Measurements from ENCODE around the gene TMEM238L. TPM values are rescaled to one million over a fixed set of nuclear protein-coding genes. Genes with fewer than 3 reads are reported as not detected.

Gene TMEM238L
- total and polyA plus RNA-seq, 2 donors (not counting 3 experiments of a cell fraction or from before 2014, with no cell fraction given) = not detected

GRCh38 chr17:10768750-10769251 lies 35.1 kb downstream of the TMEM238L start:
- intact Hi-C loops (cut with micrococcal nuclease) = no loop called here
- H3K9me3 ChIP-seq (replicated peaks; ENCODE audit: control insufficient read depth, insufficient read depth, low read length) = no peaks in the 10 kb centered on the region
- no peak overlapping the region for H3K4me2 ChIP-seq (ENCODE audit: insufficient read depth, low read length)
- dilution Hi-C loops (cut with MboI; ENCODE audit: extremely low pct_ligation_motif_present, low sequenced_read_pairs) = no loop called here
- H3K4me3 ChIP-seq (replicated peaks in 1 of 3; ENCODE audit: insufficient read depth in 1 of 3, low read depth in 1 of 3, low read length in 3 of 3) = no peak overlapping the region
- no peak for FAIRE-seq
- ChIA-PET CTCF (no interaction called here), POLR2A (no interaction called here)
- H3K9me1 ChIP-seq (replicated peaks; ENCODE audit: control insufficient read depth, extremely low read depth, insufficient read depth, low read length) = no peaks in the 10 kb centered on the region
- H4K20me1 ChIP-seq (replicated peaks; ENCODE audit: control insufficient read depth, extremely low read depth, insufficient read depth, low read length) = no peaks in the 10 kb centered on the region
- H3K4me1 ChIP-seq (ENCODE audit: control insufficient read depth, extremely low read depth, insufficient read depth, low read length) = no peaks in the 10 kb centered on the region
- no peak for DNase-seq (ENCODE audit: low read depth, low spot score)
- H3K79me2 ChIP-seq (ENCODE audit: control insufficient read depth, insufficient read depth, low read length) = no peaks in the 10 kb centered on the region
- BruUV-seq (replicated peaks) = no TSS peak
- H3K27me3 ChIP-seq (ENCODE audit: control insufficient read depth in 2 of 2, insufficient read depth in 2 of 2, low read length in 2 of 2) = no peaks in the 10 kb centered on the region
- no peak overlapping the region for H3K27ac ChIP-seq (ENCODE audit: insufficient read depth, low read depth, low read length)
- no peaks in the 10 kb centered on the region for H3K36me3 ChIP-seq (ENCODE audit: control insufficient read depth in 2 of 2, extremely low read depth in 1 of 2, insufficient read depth in 2 of 2, low read length in 2 of 2)
- no peak for TF ChIP-seq GATA2 (IDR thresholded peaks at IDR 0.05; ENCODE audit: insufficient read depth, insufficient read length, low read depth, low read length)
- H2AFZ ChIP-seq (ENCODE audit: low read depth, low read length) = no peak overlapping the region
- no peak overlapping the region for H3K9ac ChIP-seq (replicated peaks; ENCODE audit: extremely low read depth, insufficient read depth, low read length)

- H2AFZ ChIP-seq (ENCODE audit: low read depth, low read length) = no peak overlapping the region
- no peaks in the 10 kb centered on the region for H3K27me3 ChIP-seq (ENCODE audit: control insufficient read depth in 2 of 2, insufficient read depth in 2 of 2, low read length in 2 of 2)
- H3K9me3 ChIP-seq (replicated peaks; ENCODE audit: control insufficient read depth, insufficient read depth, low read length) = no peaks in the 10 kb centered on the region
- ChIA-PET CTCF (interaction anchor here (0.6 kb wide), 1 partner anchor 1953 kb away, joined by 3 read pairs; no protein-coding TSS in a partner anchor), POLR2A (no interaction called here)
- no TSS peak for BruUV-seq (replicated peaks)
- no peaks in the 10 kb centered on the region for H3K36me3 ChIP-seq (ENCODE audit: control insufficient read depth in 2 of 2, extremely low read depth in 1 of 2, insufficient read depth in 2 of 2, low read length in 2 of 2)
- TF ChIP-seq FOS (IDR thresholded peaks at IDR 0.05; ENCODE audit: borderline replicate concordance, insufficient read depth, low read length) (no peak), MAX (IDR thresholded peaks at IDR 0.05; ENCODE audit: insufficient read depth, insufficient read length) (no peak), POLR2A (IDR thresholded peaks at IDR 0.05; ENCODE audit: low read depth, low read length) (no peak), POLR2AphosphoS5 (IDR thresholded peaks at IDR 0.05; ENCODE audit: insufficient read depth, low read depth, low read length) (no peak), MYC (IDR thresholded peaks at IDR 0.05; ENCODE audit: low read depth, low read length) (no peak), EZH2 (IDR thresholded peaks at IDR 0.05; ENCODE audit: borderline replicate concordance, low read depth, low read length, severe bottlenecking) (no peak), CTCF (IDR thresholded peaks at IDR 0.05; ENCODE audit: extremely low read depth in 1 of 2, insufficient read depth in 1 of 2, low read depth in 1 of 2, low read length in 2 of 2) (no peak), GATA2 (IDR thresholded peaks at IDR 0.05; ENCODE audit: insufficient read depth, insufficient read length, low read depth, low read length) (no peak), JUN (IDR thresholded peaks at IDR 0.05; ENCODE audit: borderline replicate concordance, insufficient read depth, insufficient read length, low read depth) (no peak)
- no peak overlapping the region for H3K9ac ChIP-seq (replicated peaks; ENCODE audit: extremely low read depth, insufficient read depth, low read length)
- no peaks in the 10 kb centered on the region for H4K20me1 ChIP-seq (replicated peaks; ENCODE audit: control insufficient read depth, extremely low read depth, insufficient read depth, low read length)
- no peaks in the 10 kb centered on the region for H3K79me2 ChIP-seq (ENCODE audit: control insufficient read depth, insufficient read depth, low read length)
- DNase-seq (ENCODE audit: low read depth, low spot score) = no peak
- no peak for FAIRE-seq
- no peaks in the 10 kb centered on the region for H3K9me1 ChIP-seq (replicated peaks; ENCODE audit: control insufficient read depth, extremely low read depth, insufficient read depth, low read length)
- H3K27ac ChIP-seq (ENCODE audit: insufficient read depth, low read depth, low read length) = no peak overlapping the region
- H3K4me3 ChIP-seq (replicated peaks in 1 of 3; ENCODE audit: insufficient read depth in 1 of 3, low read depth in 1 of 3, low read length in 3 of 3) = no peak overlapping the region
- H3K4me1 ChIP-seq (ENCODE audit: control insufficient read depth, extremely low read depth, insufficient read depth, low read length) = no peaks in the 10 kb centered on the region
- dilution Hi-C loops (cut with MboI; ENCODE audit: extremely low pct_ligation_motif_present, low sequenced_read_pairs) = no loop called here
- intact Hi-C loops (cut with micrococcal nuclease) = no loop called here
- no peak overlapping the region for H3K4me2 ChIP-seq (ENCODE audit: insufficient read depth, low read length)
Measured at GRCh38 chr17:10767232-10767631, 36.7 kb downstream of the TMEM238L start.

Data from endothelial cell of umbilical vein (primary cell).